ENCODE measurements around the gene SBF2. TPM values are rescaled to one million over a fixed set of nuclear protein-coding genes. Genes with fewer than 3 reads are reported as not detected.
"Not testable (repeated sequence)": the region's sequence is repeated elsewhere in the genome, so short reads cannot be mapped to it uniquely, and the experiment has no call there.

SBF2 gene
- total and polyA plus RNA-seq, 2 donors: 8.1 to 10.2 TPM

DNA sequence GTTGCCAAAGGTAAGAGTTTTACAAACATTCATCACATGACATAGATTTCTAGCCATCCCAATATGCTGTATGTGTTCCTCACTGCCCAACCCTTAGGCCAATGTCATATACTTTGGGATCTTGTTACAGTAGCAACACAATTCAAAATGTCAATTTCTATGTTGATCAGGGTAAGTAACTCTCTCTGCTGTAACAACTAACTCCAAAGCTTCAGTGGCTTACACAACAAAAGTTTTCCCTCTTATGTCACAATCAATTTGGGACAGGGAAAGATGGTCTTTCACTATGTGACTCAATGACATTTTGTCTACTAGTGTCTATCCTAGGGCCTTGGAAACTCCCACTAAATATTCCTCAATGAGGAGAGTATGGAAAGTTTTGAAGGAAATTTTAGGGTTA lies 144.5 kb downstream of the SBF2 start:
- H3K9me3 ChIP-seq (ENCODE audit: control insufficient read depth in 2 of 2, insufficient read depth in 1 of 2, low read length in 1 of 2): no peaks in the 10 kb centered on the region
- no peaks in the 10 kb centered on the region for H3K4me1 ChIP-seq (ENCODE audit: control insufficient read depth in 2 of 2, insufficient read depth in 2 of 2, low read length in 2 of 2)
- H3K4me3 ChIP-seq (ENCODE audit: low read length in 2 of 2): no peak overlapping the region
- H3K36me3 ChIP-seq (ENCODE audit: control insufficient read depth in 2 of 2, insufficient read depth in 2 of 2, low read length in 1 of 2): no peaks in the 10 kb centered on the region
- DNase-seq (ENCODE audit: low read depth in 6 of 9, low spot score in 9 of 9): no peak
- H3K27me3 ChIP-seq (ENCODE audit: control insufficient read depth in 2 of 2, insufficient read depth in 1 of 2, low read length in 1 of 2): no peaks in the 10 kb centered on the region
- no peak overlapping the region for H3K27ac ChIP-seq (ENCODE audit: low read depth in 1 of 2, low read length in 1 of 2)

DNA sequence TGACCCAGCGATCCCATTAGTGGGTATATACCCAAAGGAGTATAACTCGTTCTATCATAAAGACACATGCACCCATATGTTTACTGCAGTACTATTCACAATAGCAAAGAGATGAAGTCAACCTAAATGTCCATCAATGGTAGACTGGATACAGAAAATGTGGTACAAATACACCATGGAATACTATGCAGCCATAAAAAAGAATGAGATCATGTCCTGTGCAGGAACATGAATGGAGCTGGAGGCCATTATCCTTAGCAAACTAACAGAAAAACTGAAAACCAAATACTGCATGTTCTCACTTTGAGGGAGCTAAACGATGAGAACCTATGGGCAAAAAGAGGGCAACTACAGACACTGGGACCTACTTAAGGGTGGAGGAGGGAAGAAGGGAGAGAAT lies 146.8 kb downstream of the SBF2 start:
- H3K27ac ChIP-seq (ENCODE audit: low read depth in 1 of 2, low read length in 1 of 2): no peak overlapping the region
- no peaks in the 10 kb centered on the region for H3K27me3 ChIP-seq (ENCODE audit: control insufficient read depth in 2 of 2, insufficient read depth in 1 of 2, low read length in 1 of 2)
- H3K9me3 ChIP-seq (ENCODE audit: control insufficient read depth in 2 of 2, insufficient read depth in 1 of 2, low read length in 1 of 2): no peaks in the 10 kb centered on the region
- H3K4me1 ChIP-seq (ENCODE audit: control insufficient read depth in 2 of 2, insufficient read depth in 2 of 2, low read length in 2 of 2): no peaks in the 10 kb centered on the region
- H3K36me3 ChIP-seq (ENCODE audit: control insufficient read depth in 2 of 2, insufficient read depth in 2 of 2, low read length in 1 of 2): no peaks in the 10 kb centered on the region
- DNase-seq (ENCODE audit: low read depth in 6 of 9, low spot score in 9 of 9): no peak
- H3K4me3 ChIP-seq (ENCODE audit: low read length in 2 of 2): no peak overlapping the region
- WGBS: over 99% methylated on average over 3 of the region's 3 CpGs

DNA sequence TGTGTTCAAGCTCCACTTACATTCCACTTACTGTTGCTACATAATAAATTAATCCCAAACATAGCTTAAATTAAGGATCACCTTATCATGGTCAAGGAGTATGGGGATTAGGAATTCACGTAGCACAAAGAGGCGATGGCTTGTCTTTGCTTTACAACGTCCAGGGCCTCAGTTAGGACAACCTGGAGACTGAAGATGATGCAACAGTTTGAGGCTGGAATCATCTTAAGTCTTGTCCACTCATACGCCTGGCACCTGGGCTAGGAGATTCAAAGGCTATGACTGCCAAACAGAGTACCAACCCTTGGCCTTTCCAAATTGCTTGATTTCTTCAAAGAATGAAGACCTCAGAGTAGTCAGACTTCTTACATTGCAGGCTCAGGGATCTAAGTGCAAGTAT lies 149.1 kb downstream of the SBF2 start:
- Histone ChIP-seq H3K27me3 (ENCODE audit: control insufficient read depth in 2 of 2, insufficient read depth in 1 of 2, low read length in 1 of 2) (no peaks in the 10 kb centered on the region), H3K4me1 (ENCODE audit: control insufficient read depth in 2 of 2, insufficient read depth in 2 of 2, low read length in 2 of 2) (no peaks in the 10 kb centered on the region), H3K4me3 (ENCODE audit: low read length in 2 of 2) (no peak overlapping the region), H3K27ac (ENCODE audit: low read depth in 1 of 2, low read length in 1 of 2) (no peak overlapping the region), H3K36me3 (ENCODE audit: control insufficient read depth in 2 of 2, insufficient read depth in 2 of 2, low read length in 1 of 2) (no peaks in the 10 kb centered on the region), H3K9me3 (ENCODE audit: control insufficient read depth in 2 of 2, insufficient read depth in 1 of 2, low read length in 1 of 2) (no peaks in the 10 kb centered on the region)
- 98% methylated on average over 4 of the region's 4 CpGs for WGBS
- DNase-seq (ENCODE audit: low read depth in 6 of 9, low spot score in 9 of 9): no peak

DNA sequence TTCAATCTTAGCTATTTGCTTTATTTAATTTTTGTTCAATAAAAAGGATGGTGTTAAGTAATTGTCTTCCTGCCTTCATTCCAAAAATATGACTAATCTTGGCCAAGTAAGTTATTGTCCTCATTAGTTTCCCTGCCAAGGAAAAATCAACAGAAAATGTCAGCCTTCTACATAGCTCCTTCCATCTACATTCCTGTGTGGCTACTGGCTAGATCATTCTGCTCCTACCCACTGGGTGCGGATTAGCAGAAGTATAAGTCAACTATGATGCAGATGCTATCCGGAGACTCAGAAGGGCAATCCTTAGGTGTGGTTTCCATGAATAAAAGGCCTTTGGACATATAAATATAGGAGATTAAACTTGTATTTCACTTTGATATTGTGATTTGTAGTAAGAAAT lies 154.4 kb downstream of the SBF2 start:
- WGBS: 98% methylated on average over 2 of the region's 2 CpGs

DNA sequence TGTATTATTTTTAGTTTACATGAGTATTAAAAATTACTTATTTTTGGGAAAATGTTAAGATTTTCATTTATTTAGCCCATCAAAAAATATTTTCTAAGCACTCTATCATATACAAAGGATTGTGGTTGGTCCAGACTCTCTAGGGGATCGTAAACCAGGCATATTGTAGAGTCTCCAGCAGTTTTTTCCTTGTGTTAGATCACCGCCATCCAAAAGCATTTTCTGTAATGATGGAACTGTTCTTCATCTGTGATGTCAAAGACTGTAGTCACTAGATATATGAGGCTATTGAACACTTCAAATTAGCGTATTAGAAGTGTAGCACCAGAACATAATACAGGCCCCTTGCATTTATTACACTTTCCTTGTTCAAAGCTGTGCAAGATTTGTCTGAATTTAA lies 154.9 kb downstream of the SBF2 start:
- Histone ChIP-seq H3K27me3 (ENCODE audit: control insufficient read depth in 2 of 2, insufficient read depth in 1 of 2, low read length in 1 of 2) (no peaks in the 10 kb centered on the region), H3K9me3 (ENCODE audit: control insufficient read depth in 2 of 2, insufficient read depth in 1 of 2, low read length in 1 of 2) (peaks cover 0 to 5% of the 10 kb centered on the region in 2 donors), H3K4me1 (ENCODE audit: control insufficient read depth in 2 of 2, insufficient read depth in 2 of 2, low read length in 2 of 2) (no peaks in the 10 kb centered on the region), H3K27ac (ENCODE audit: low read depth in 1 of 2, low read length in 1 of 2) (no peak overlapping the region), H3K36me3 (ENCODE audit: control insufficient read depth in 2 of 2, insufficient read depth in 2 of 2, low read length in 1 of 2) (no peaks in the 10 kb centered on the region), H3K4me3 (ENCODE audit: low read length in 2 of 2) (no peak overlapping the region)
- DNase-seq (ENCODE audit: low read depth in 6 of 9, low spot score in 9 of 9): no peak
- WGBS: 99% methylated on average over 3 of the region's 3 CpGs

More for the DNA sequence above, 154.4 kb downstream of the SBF2 start:
- H3K27me3 ChIP-seq (ENCODE audit: control insufficient read depth in 2 of 2, insufficient read depth in 1 of 2, low read length in 1 of 2): no peaks in the 10 kb centered on the region
- no peak overlapping the region for H3K27ac ChIP-seq (ENCODE audit: low read depth in 1 of 2, low read length in 1 of 2)
- no peak overlapping the region for H3K4me3 ChIP-seq (ENCODE audit: low read length in 2 of 2)
- H3K4me1 ChIP-seq (ENCODE audit: control insufficient read depth in 2 of 2, insufficient read depth in 2 of 2, low read length in 2 of 2): no peaks in the 10 kb centered on the region
- no peaks in the 10 kb centered on the region for H3K36me3 ChIP-seq (ENCODE audit: control insufficient read depth in 2 of 2, insufficient read depth in 2 of 2, low read length in 1 of 2)
- H3K9me3 ChIP-seq (ENCODE audit: control insufficient read depth in 2 of 2, insufficient read depth in 1 of 2, low read length in 1 of 2): peaks cover 0 to 5% of the 10 kb centered on the region in 2 donors
- no peak for DNase-seq (ENCODE audit: low read depth in 6 of 9, low spot score in 9 of 9)

DNA sequence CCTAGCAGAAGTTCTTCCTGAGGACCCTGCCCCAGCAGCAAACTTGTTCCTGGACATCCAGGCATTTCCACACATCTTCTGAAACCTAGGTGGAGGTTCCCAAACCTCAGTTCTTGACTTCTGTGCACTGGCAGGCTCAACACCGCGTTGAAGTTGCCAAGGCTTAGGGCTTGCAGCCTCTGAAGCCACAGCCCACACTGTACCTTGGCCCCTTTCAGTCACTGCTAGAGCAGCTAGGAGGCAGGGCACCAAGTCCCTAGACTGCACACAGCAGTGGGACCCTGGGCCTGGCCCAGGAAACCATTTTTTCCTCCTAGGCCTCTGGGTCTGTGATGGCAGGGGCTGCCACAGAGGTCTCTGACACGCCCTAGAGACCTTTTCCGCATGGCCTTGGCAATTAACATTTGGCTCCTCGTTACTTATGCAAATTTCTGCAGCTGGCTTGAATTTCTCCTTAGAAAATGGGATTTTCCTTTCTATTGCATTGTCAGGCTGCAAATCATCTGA lies 159.0 kb downstream of the SBF2 start:
- DNase-seq (ENCODE audit: low read depth in 6 of 9, low spot score in 9 of 9): no peak
- H3K36me3 ChIP-seq (ENCODE audit: control insufficient read depth in 2 of 2, insufficient read depth in 2 of 2, low read length in 1 of 2): no peaks in the 10 kb centered on the region
- WGBS: 98% methylated on average over 5 of the region's 5 CpGs
- H3K4me3 ChIP-seq (ENCODE audit: low read length in 2 of 2): no peak overlapping the region
- no peaks in the 10 kb centered on the region for H3K27me3 ChIP-seq (ENCODE audit: control insufficient read depth in 2 of 2, insufficient read depth in 1 of 2, low read length in 1 of 2)
- no peaks in the 10 kb centered on the region for H3K4me1 ChIP-seq (ENCODE audit: control insufficient read depth in 2 of 2, insufficient read depth in 2 of 2, low read length in 2 of 2)
- H3K9me3 ChIP-seq (ENCODE audit: control insufficient read depth in 2 of 2, insufficient read depth in 1 of 2, low read length in 1 of 2): peaks cover 0 to 9% of the 10 kb centered on the region in 2 donors
- no peak overlapping the region for H3K27ac ChIP-seq (ENCODE audit: low read depth in 1 of 2, low read length in 1 of 2)

DNA sequence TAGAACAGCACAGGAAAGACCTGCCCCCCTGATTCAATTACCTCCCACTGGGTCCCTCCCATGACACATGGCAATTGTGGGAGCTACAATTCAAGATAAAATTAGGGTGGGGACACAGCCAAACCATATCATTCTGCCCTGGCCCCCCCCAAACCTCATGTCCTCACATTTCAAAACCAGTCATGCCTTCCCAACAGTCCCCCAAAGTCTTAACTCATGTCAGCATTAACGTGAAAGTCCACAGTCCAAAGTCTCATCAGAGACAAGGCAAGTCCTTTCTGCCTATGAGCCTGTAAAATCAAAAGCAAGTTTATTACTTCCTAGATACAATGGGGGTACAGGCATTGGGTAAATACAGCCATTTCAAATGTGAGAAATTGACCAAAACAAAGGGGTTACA lies 159.8 kb downstream of the SBF2 start:
- H3K4me1 ChIP-seq (ENCODE audit: control insufficient read depth in 2 of 2, insufficient read depth in 2 of 2, low read length in 2 of 2): not testable (repeated sequence)

DNA sequence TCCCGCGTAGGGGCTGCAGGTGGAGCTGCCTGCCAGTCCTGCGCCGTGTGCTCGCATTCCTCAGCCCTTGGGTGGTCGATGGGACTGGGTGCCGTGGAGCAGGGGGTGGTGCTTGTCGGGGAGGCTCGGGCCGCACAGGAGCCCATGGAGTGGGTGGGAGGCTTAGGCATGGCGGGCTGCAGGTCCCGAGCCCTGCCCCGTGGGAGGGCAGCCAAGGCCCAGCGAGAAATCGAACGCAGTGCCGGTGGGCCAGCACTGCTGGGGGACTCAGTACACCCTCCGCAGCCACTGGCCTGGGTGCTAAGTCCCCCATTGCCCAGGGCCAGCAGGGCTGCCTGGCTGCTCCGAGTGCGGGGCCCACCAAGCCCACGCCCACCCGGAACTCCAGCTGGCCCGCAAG lies 160.8 kb downstream of the SBF2 start:
- H3K4me3 ChIP-seq (ENCODE audit: low read length in 2 of 2); H3K27me3 ChIP-seq (ENCODE audit: control insufficient read depth in 2 of 2, insufficient read depth in 1 of 2, low read length in 1 of 2); H3K4me1 ChIP-seq (ENCODE audit: control insufficient read depth in 2 of 2, insufficient read depth in 2 of 2, low read length in 2 of 2); DNase-seq (ENCODE audit: low read depth in 6 of 9, low spot score in 9 of 9); H3K36me3 ChIP-seq (ENCODE audit: control insufficient read depth in 2 of 2, insufficient read depth in 2 of 2, low read length in 1 of 2); H3K9me3 ChIP-seq (ENCODE audit: control insufficient read depth in 2 of 2, insufficient read depth in 1 of 2, low read length in 1 of 2); H3K27ac ChIP-seq (ENCODE audit: low read depth in 1 of 2, low read length in 1 of 2): not testable (repeated sequence)
- over 99% methylated on average over 23 of the region's 23 CpGs for WGBS

More for the DNA sequence above, 159.8 kb downstream of the SBF2 start:
- H3K36me3 ChIP-seq (ENCODE audit: control insufficient read depth in 2 of 2, insufficient read depth in 2 of 2, low read length in 1 of 2); H3K27me3 ChIP-seq (ENCODE audit: control insufficient read depth in 2 of 2, insufficient read depth in 1 of 2, low read length in 1 of 2); H3K4me3 ChIP-seq (ENCODE audit: low read length in 2 of 2); H3K9me3 ChIP-seq (ENCODE audit: control insufficient read depth in 2 of 2, insufficient read depth in 1 of 2, low read length in 1 of 2); H3K27ac ChIP-seq (ENCODE audit: low read depth in 1 of 2, low read length in 1 of 2); DNase-seq (ENCODE audit: low read depth in 6 of 9, low spot score in 9 of 9): not testable (repeated sequence)
- WGBS: 95% methylated on average over 1 of the region's 1 CpG

DNA sequence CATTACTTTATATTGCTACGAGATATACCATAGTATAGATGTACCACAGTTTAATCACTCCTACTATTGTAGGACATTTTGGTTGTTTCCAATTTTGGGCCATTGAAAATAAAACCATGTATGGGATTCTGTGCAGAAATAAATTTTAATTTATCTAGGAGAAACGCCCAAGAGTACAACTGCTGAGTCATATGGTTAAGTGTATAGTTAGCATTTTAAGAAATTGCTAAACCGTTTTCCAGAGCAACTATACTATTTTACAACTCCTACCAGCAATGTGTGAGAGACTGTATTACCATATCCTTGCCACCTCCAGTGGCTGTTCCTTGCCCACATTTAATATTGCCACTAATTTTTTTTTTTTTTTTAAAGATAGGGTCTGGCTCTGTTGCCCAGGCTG lies 163.1 kb downstream of the SBF2 start:
- no peaks in the 10 kb centered on the region for H3K36me3 ChIP-seq (ENCODE audit: control insufficient read depth in 2 of 2, insufficient read depth in 2 of 2, low read length in 1 of 2)
- no peak overlapping the region for H3K4me3 ChIP-seq (ENCODE audit: low read length in 2 of 2)
- H3K27ac ChIP-seq (ENCODE audit: low read depth in 1 of 2, low read length in 1 of 2): no peak overlapping the region
- WGBS: 95% methylated on average over 3 of the region's 3 CpGs
- no peak for DNase-seq (ENCODE audit: low read depth in 6 of 9, low spot score in 9 of 9)
- no peaks in the 10 kb centered on the region for H3K4me1 ChIP-seq (ENCODE audit: control insufficient read depth in 2 of 2, insufficient read depth in 2 of 2, low read length in 2 of 2)
- no peaks in the 10 kb centered on the region for H3K27me3 ChIP-seq (ENCODE audit: control insufficient read depth in 2 of 2, insufficient read depth in 1 of 2, low read length in 1 of 2)
- H3K9me3 ChIP-seq (ENCODE audit: control insufficient read depth in 2 of 2, insufficient read depth in 1 of 2, low read length in 1 of 2): peaks cover 0 to 9% of the 10 kb centered on the region in 2 donors

DNA sequence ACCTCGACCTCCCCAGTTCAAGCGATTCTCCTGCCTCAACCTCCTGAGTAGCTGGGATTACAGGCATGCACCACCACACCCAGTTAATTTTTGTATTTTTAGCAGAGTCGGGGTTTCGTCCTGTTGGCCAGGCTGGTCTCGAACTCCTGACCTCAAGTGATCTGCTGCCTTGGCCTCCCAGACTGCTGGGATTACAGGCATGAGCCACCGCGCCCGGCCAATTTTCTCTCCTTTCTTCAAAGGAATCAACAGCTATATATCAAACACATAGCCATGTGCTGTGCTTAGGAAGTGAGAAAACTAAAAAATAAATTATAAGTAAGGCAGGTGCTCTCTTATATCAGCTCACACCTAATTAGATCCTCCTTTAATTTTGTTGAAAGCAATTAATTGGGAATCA lies 164.8 kb downstream of the SBF2 start:
- H3K36me3 ChIP-seq (ENCODE audit: control insufficient read depth in 2 of 2, insufficient read depth in 2 of 2, low read length in 1 of 2); H3K27ac ChIP-seq (ENCODE audit: low read depth in 1 of 2, low read length in 1 of 2); H3K9me3 ChIP-seq (ENCODE audit: control insufficient read depth in 2 of 2, insufficient read depth in 1 of 2, low read length in 1 of 2); H3K4me3 ChIP-seq (ENCODE audit: low read length in 2 of 2); DNase-seq (ENCODE audit: low read depth in 6 of 9, low spot score in 9 of 9); H3K27me3 ChIP-seq (ENCODE audit: control insufficient read depth in 2 of 2, insufficient read depth in 1 of 2, low read length in 1 of 2); H3K4me1 ChIP-seq (ENCODE audit: control insufficient read depth in 2 of 2, insufficient read depth in 2 of 2, low read length in 2 of 2): not testable (repeated sequence)
- WGBS: 96% methylated on average over 8 of the region's 8 CpGs

Measured in thymus (tissue), 11 donors.